GOT3 (cell line): Measurements from ENCODE around the gene TTYH2.
"Not testable (repeated sequence)": the region's sequence is repeated elsewhere in the genome, so short reads cannot be mapped to it uniquely, and the experiment has no call there.

Experiments
- DNase-seq: peaks from one replicate; lab custom pipeline; 2025; ENCODE audit warnings: mixed read lengths; lab: John Stamatoyannopoulos, UW

TTYH2 gene

GRCh38 chr17:74212913-74213791 is at the start of gene TTYH2:
Gene TTYH2 (plus strand): TSS chr17:74213571. CDS start chr17:74213588, 17 bp downstream.
- DNase-seq: peak; percentile 47

GRCh38 chr17:74163836-74164235 is 49.5 kb upstream of the TTYH2 start:
- DNase-seq: no peak

GRCh38 chr17:74164446-74165045 is 48.8 kb upstream of the TTYH2 start:
- no peak for DNase-seq

- no peak for DNase-seq
These were observed 47.5 kb upstream of the TTYH2 start for GRCh38 chr17:74165797-74166365.

GRCh38 chr17:74170924-74171323 is 42.4 kb upstream of the TTYH2 start:
- DNase-seq: no peak

GRCh38 chr17:74172700-74173099 is 40.7 kb upstream of the TTYH2 start:
- DNase-seq: no peak

- no peak for DNase-seq
These were observed 36.8 kb upstream of the TTYH2 start for GRCh38 chr17:74176546-74177001.

- DNase-seq: no peak
These were observed 36.3 kb upstream of the TTYH2 start for GRCh38 chr17:74177018-74177450.

GRCh38 chr17:74179576-74179975 is 33.8 kb upstream of the TTYH2 start:
- DNase-seq: no peak

- DNase-seq: no peak
These were observed 33.0 kb upstream of the TTYH2 start for GRCh38 chr17:74180336-74180735.

GRCh38 chr17:74181341-74181740 is 32.0 kb upstream of the TTYH2 start:
- DNase-seq: no peak

- DNase-seq: no peak
These were observed 31.2 kb upstream of the TTYH2 start for GRCh38 chr17:74182041-74182723.

- DNase-seq: no peak
These were observed 30.0 kb upstream of the TTYH2 start for GRCh38 chr17:74183411-74183810.

- DNase-seq: no peak
These were observed 27.7 kb upstream of the TTYH2 start for GRCh38 chr17:74185571-74186185.

GRCh38 chr17:74186498-74186897 is 26.9 kb upstream of the TTYH2 start:
- no peak for DNase-seq

GRCh38 chr17:74187761-74188160 is 25.6 kb upstream of the TTYH2 start:
- DNase-seq: no peak

- DNase-seq: not testable (repeated sequence)
These were observed 24.7 kb upstream of the TTYH2 start for GRCh38 chr17:74188687-74189086.

GRCh38 chr17:74190154-74190553 is 23.2 kb upstream of the TTYH2 start:
- DNase-seq: no peak

GRCh38 chr17:74190807-74191406 is 22.5 kb upstream of the TTYH2 start:
- no peak for DNase-seq

GRCh38 chr17:74192950-74193781 is 20.2 kb upstream of the TTYH2 start:
- DNase-seq: no peak

GRCh38 chr17:74194682-74195081 is 18.7 kb upstream of the TTYH2 start:
- no peak for DNase-seq
